Panc1 (cell line): Measurements from ENCODE around the gene UBIAD1. TPM values are rescaled to one million over a fixed set of nuclear protein-coding genes. Genes with fewer than 3 reads are reported as not detected.

ENCODE experiments used
- ATAC-seq: fragments of 200-7000 bp; cut with Tn5 transposase; 2 replicates; pipeline ENCODE4 v1.9.1; 2020; ENCODE audit warnings: mild to moderate bottlenecking, moderate library complexity
- BruUV-seq: library from RNA; stranded (reverse); fragments of 400-500 nt; replicated peaks from 2 replicates; lab custom pipeline; 2021; lab: Mats Ljungman, UMichigan
- CTCF ChIA-PET: fragments of 300-600 bp; sonication (Branson Sonifier 250); formaldehyde crosslinking; loops from one replicate; lab custom pipeline; 2022; ENCODE audit warnings: antibody characterized with exemption; lab: Charles Lee
- POLR2A ChIA-PET: fragments of 300-600 bp; sonication (Branson Sonifier 250); formaldehyde crosslinking; loops from one replicate; lab custom pipeline; 2022; ENCODE audit warnings: antibody characterized with exemption; lab: Charles Lee
- DNase-seq: peaks from one replicate; pipeline ENCODE4 v3.0.0-alpha.2; 2010; ENCODE audit warnings: low read depth, low spot score
- H3K27ac ChIP-seq: 2 replicates; pipeline ENCODE4 v1.5.1; 2011; ENCODE audit warnings: mild to moderate bottlenecking, low read length, inconsistent platforms
- H3K27me3 ChIP-seq: fragments of 200-500 bp; sonication (Bioruptor generic); 2 replicates; pipeline ENCODE4 v1.6.0; 2014; ENCODE audit warnings: low read length, inconsistent platforms; ENCODE audit not compliant: control insufficient read depth, insufficient read depth
- H3K36me3 ChIP-seq: fragments of 200-500 bp; sonication (Bioruptor generic); 2 replicates; pipeline ENCODE4 v1.5.1; 2014; ENCODE audit warnings: inconsistent platforms, mild to moderate bottlenecking, low read length, moderate library complexity; ENCODE audit not compliant: control insufficient read depth, insufficient read depth
- H3K4me1 ChIP-seq: 2 replicates; pipeline ENCODE4 v1.5.1; 2011; ENCODE audit warnings: inconsistent platforms, mild to moderate bottlenecking, low read length, moderate library complexity; ENCODE audit not compliant: control insufficient read depth, insufficient read depth
- H3K4me3 ChIP-seq, 2 experiments: 2 replicates each; pipeline ENCODE4 v1.5.1; 2011 to 2012; ENCODE audit warnings: low read depth in 2 of 2, low read length in 2 of 2, mild to moderate bottlenecking in 2 of 2, inconsistent platforms in 1 of 2, moderate library complexity in 1 of 2
- H3K9me3 ChIP-seq: fragments of 200-500 bp; sonication (Bioruptor generic); 2 replicates; pipeline ENCODE4 v1.5.1; 2014; ENCODE audit warnings: low read depth, mild to moderate bottlenecking, inconsistent platforms, low read length, moderate library complexity; ENCODE audit not compliant: control insufficient read depth, insufficient read depth
- POLR2AphosphoS5 ChIP-seq: IDR thresholded peaks from 2 replicates; pipeline ENCODE4 v1.6.1; 2012; ENCODE audit warnings: mild to moderate bottlenecking, low read depth, low read length, moderate library complexity
- SIN3A ChIP-seq: IDR thresholded peaks from 2 replicates; pipeline ENCODE4 v1.6.1; 2012; ENCODE audit warnings: low read depth, mild to moderate bottlenecking, low read length, moderate library complexity, borderline replicate concordance; ENCODE audit not compliant: insufficient read depth
- TCF7L2 ChIP-seq: IDR thresholded peaks from 2 replicates; pipeline ENCODE4 v1.6.1; 2011; ENCODE audit warnings: mild to moderate bottlenecking, low read depth, low read length, inconsistent platforms
- in situ Hi-C: cut with HindIII; loops from 2 replicates; pipeline ENCODE4 v1.10.0; 2016; ENCODE audit warnings: low sequenced_read_pairs, low pct_unique_long_range_greater_than_20kb
- intact Hi-C: fragments of 100-400 bp; cut with micrococcal nuclease; formaldehyde crosslinking; loops from one replicate; pipeline ENCODE4 v1.10.0; 2022; ENCODE audit not compliant: unreplicated experiment
- total RNA-seq: library from RNA; stranded (reverse); gene quantifications from one replicate; pipeline ENCODE4 v1.2.1, GENCODE V29; 2021; ENCODE audit not compliant: unreplicated experiment
- TF ChIP-seq, protein P1 (sequence below): fragments of 450-650 bp; IDR thresholded peaks from 2 replicates; pipeline ENCODE4 v1.5.1; 2017; ENCODE audit warnings: mild to moderate bottlenecking
- TF ChIP-seq, protein P2 (sequence below), 2 experiments: IDR thresholded peaks; 2 replicates each; pipeline ENCODE4 v1.6.1; 2011 to 2012; ENCODE audit warnings: low read depth in 2 of 2, control low read depth in 1 of 2, low read length in 1 of 2, mild to moderate bottlenecking in 1 of 2, moderate library complexity in 1 of 2; ENCODE audit not compliant: insufficient read depth in 1 of 2

UBIAD1 gene
- total RNA-seq, 1 experiment from 2014 or later, result 24.7 TPM

DNA sequence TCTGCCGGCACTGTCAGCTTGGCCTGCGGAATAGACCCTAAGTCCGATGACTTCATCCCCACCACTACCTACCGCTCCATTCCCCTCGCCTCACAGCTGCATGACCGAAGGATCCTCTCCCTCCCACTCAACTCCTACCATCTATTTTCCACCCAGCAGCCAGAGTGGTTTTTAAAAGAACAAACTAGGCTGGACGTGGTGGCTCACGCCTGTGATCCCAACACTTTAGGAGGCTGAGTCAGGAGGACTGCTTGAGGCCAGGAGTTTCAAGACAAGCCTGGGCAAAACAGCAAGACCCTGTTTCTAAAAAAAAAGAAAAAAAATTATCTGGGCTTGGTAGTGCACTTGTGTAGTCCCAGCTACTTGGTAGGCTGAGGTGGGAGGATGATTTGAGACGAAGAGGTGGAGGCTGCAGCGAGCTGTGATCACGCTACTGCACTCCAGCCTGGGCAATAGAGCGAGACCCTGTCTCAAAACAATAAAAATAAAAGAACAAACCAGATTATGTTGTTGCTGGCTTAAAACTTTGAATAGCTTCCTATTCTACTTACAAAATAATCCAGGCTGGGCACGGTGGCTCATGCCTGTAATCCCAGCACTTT is 59.0 kb downstream of the UBIAD1 start:
- TF ChIP-seq TCF7L2 (no peak), SIN3A (no peak), POLR2AphosphoS5 (no peak)
- TF ChIP-seq, protein P1, sequence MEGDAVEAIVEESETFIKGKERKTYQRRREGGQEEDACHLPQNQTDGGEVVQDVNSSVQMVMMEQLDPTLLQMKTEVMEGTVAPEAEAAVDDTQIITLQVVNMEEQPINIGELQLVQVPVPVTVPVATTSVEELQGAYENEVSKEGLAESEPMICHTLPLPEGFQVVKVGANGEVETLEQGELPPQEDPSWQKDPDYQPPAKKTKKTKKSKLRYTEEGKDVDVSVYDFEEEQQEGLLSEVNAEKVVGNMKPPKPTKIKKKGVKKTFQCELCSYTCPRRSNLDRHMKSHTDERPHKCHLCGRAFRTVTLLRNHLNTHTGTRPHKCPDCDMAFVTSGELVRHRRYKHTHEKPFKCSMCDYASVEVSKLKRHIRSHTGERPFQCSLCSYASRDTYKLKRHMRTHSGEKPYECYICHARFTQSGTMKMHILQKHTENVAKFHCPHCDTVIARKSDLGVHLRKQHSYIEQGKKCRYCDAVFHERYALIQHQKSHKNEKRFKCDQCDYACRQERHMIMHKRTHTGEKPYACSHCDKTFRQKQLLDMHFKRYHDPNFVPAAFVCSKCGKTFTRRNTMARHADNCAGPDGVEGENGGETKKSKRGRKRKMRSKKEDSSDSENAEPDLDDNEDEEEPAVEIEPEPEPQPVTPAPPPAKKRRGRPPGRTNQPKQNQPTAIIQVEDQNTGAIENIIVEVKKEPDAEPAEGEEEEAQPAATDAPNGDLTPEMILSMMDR, result no peak
- TF ChIP-seq, protein P2, sequence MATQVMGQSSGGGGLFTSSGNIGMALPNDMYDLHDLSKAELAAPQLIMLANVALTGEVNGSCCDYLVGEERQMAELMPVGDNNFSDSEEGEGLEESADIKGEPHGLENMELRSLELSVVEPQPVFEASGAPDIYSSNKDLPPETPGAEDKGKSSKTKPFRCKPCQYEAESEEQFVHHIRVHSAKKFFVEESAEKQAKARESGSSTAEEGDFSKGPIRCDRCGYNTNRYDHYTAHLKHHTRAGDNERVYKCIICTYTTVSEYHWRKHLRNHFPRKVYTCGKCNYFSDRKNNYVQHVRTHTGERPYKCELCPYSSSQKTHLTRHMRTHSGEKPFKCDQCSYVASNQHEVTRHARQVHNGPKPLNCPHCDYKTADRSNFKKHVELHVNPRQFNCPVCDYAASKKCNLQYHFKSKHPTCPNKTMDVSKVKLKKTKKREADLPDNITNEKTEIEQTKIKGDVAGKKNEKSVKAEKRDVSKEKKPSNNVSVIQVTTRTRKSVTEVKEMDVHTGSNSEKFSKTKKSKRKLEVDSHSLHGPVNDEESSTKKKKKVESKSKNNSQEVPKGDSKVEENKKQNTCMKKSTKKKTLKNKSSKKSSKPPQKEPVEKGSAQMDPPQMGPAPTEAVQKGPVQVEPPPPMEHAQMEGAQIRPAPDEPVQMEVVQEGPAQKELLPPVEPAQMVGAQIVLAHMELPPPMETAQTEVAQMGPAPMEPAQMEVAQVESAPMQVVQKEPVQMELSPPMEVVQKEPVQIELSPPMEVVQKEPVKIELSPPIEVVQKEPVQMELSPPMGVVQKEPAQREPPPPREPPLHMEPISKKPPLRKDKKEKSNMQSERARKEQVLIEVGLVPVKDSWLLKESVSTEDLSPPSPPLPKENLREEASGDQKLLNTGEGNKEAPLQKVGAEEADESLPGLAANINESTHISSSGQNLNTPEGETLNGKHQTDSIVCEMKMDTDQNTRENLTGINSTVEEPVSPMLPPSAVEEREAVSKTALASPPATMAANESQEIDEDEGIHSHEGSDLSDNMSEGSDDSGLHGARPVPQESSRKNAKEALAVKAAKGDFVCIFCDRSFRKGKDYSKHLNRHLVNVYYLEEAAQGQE (IDR thresholded peaks at IDR 0.05; ENCODE audit: insufficient read depth in 1 of 2, low read depth in 2 of 2, low read length in 1 of 2), result no peak
- CTCF ChIA-PET, result no interaction called here
- H3K4me3 ChIP-seq, result no peak overlapping the region
- BruUV-seq, result no TSS peak
- no peaks in the 10 kb centered on the region for H3K4me1 ChIP-seq
- no peaks in the 10 kb centered on the region for H3K27me3 ChIP-seq
- intact Hi-C loops, result loop anchor here (10.0 kb wide), 2 partner anchors 143 to 313 kb away; partner anchors contain the start of gene DISP3
- in situ Hi-C loops, result no loop called here
- H3K36me3 ChIP-seq, result no peaks in the 10 kb centered on the region
- DNase-seq (no peak), ATAC-seq (no peak)
- no peaks in the 10 kb centered on the region for H3K9me3 ChIP-seq
- no peak overlapping the region for H3K27ac ChIP-seq
- POLR2A ChIA-PET, result no interaction called here

DNA sequence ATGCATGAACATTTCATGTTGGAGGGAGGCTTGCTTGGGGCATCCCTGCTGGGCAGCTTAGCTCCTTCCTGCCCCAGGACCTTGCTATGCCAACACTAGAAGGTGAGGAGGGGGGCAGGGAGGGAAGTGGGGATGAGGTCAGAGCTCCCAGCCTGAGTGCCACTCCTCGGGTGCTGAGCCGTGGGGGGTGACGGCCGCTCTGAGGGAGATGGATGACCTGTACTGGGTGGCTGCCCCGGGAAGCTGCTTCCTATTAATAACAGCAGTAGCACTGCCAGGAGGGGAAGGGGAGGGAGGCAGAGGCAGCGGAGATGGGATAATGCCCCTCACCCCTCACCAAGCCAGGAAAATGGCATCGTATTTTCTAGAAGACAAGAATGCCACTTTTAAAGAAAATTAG is 60.6 kb downstream of the UBIAD1 start:
- DNase-seq (no peak), ATAC-seq (no peak)
- Histone ChIP-seq H3K27me3 (no peaks in the 10 kb centered on the region), H3K36me3 (no peaks in the 10 kb centered on the region), H3K4me1 (no peaks in the 10 kb centered on the region), H3K27ac (no peak overlapping the region), H3K9me3 (no peaks in the 10 kb centered on the region), H3K4me3 (no peak overlapping the region)
- in situ Hi-C loops, result no loop called here
- BruUV-seq, result no TSS peak
- POLR2A ChIA-PET, result no interaction called here
- TF ChIP-seq TCF7L2 (no peak), POLR2AphosphoS5 (no peak)
- TF ChIP-seq, protein P2 (IDR thresholded peaks at IDR 0.05; ENCODE audit: insufficient read depth in 1 of 2, low read depth in 2 of 2, low read length in 1 of 2), result no peak
- CTCF ChIA-PET, result interaction anchor here (0.6 kb wide), 1 partner anchor 319 kb away, joined by 3 read pairs; no protein-coding TSS in a partner anchor
- intact Hi-C loops, result loop anchor here (10.0 kb wide), 2 partner anchors 141 to 311 kb away; partner anchors contain the start of gene DISP3
